CD4-positive, alpha-beta T cell treated with Interleukin-1 beta for 1 hour (primary cell): Measurements from ENCODE around the gene ACADL.

ENCODE experiments used
- DNase-seq, 2 donors: peaks; one replicate each; pipeline ENCODE4 v3.0.0-alpha.2; 2020 to 2022

ACADL gene

DNA sequence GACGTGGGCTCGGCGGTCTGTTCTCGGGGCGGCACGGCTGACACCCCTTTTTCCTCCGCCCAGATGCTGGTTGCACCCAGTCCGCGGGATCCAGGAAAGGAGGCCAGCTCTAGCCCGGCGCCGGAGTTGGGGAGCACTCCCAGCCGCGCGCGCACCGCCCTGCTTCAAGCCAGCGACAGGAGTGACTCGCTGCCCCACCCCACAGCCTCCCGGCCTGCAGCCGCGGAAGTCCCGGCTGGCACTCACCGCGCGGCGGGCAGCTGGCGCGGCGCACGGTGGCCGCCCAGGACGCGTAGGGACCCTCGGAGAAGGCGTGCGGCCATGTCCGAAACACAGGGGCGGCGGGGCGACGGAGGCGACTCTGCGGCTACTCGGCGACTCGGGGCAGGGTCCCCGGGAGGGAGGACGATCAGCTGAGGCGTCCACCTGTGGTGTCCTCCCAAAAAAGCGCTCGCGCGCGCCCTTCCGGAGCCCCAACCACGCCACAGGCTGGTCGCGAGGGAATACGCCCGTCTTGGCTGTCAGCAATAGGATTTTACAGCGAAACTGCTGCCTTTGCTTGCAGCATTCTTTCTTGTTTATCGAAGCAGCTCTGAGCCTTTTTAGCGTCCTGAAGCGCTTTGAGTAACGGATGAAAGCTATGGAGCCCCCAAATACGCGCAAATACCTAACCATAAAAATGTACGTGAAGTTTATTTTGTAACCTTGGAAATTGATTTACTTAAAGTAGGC lies at the start of gene ACADL:
TSS of gene ACADL (minus strand) at position 507 of the 732 bp plus-strand sequence. CDS start at position 323, 184 bp downstream.
- DNase-seq = no peak

DNA sequence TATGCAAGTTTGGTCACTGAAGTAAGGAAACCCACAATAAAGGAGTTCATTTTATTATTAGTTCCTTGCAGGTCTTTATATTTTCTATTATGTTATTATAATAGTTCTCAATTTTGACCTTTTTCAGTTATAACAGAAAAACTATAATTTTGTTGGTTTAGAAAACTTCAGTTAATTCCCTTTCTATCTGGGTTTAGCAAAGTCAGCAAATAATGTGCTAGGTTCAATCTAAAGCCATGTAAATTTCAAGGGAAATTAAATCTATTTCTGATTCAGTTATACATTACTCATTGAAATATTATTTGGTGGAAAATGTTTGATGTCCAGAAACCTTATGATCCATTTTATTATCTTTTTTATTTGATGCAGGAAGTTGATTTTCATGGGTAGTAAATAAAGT lies 46.1 kb upstream of the ACADL start:
- no peak for DNase-seq

DNA sequence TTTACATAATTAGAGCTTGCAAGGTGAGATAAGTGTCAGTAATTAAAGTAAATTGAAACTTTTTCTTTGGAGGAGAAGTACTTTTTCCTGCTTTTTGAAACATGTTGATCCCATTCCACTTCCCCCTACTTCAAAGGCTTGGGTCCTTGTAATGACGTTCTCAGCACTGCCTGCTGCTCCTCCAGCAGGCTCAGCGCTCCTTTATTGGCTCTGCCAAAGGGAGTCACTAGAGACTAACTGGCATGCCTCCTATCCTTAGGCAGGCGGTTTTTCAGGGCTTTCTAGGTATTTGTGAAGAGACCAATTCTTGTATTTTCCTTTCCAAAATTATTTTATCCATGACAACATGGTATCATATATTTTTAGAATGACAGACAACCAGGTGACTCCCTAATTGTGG lies 43.9 kb upstream of the ACADL start:
- no peak for DNase-seq

DNA sequence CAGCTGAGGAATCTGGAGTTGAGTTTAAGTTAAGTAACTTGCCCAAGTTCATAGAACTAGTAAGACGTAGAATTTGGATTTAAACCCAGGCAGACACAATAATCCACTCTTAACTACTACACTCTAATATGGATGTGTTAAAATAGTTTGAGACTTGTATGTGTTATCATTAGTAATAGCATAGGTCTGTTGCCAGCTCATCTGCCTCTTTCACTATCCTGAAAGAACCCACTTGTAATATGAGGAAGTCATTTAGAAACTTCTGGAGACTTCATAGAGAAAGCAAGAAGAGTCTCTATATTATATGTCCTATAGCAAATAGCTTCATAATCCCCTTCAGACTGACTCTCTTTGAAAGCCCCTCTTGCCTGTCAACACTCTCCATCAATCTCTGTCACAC lies 43.0 kb upstream of the ACADL start:
- DNase-seq = no peak

DNA sequence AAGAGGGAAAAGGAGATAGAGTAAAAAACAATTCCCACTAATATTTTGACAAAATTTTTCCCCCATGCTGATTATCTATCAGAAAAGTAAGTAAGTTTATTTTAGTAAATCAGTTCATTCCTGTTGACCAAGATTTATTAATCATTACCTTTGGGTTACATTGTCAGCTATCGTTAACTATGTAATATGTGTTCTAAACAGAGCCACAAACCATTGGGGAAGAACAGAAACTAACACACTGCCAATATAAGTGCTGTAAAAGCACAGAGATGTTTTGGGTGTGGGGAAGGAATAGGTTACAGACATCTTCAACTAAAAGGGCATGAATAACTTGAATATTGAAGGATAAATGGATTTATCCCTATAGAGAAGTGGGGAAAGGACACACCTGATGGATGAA lies 42.5 kb upstream of the ACADL start:
- DNase-seq = no peak

DNA sequence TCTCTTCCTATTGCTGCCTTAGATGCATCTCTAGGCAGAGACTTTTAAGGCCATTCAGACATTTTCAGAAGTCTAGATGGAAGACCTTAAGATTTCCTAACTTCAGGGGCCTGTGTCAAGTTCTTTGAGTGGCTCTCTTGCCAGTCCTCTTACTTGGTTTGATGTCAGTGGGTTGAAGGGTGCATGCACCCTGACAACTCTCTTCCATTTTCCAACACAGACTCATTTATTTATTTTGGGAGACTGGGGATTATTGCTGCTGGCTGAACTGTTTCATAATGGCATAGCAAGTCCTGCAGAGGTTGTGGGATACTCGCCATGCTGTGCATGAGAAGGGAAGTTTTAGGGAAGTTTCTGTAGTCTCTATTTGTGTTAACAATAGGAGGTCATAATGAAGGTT lies 39.0 kb upstream of the ACADL start:
- DNase-seq = no peak

DNA sequence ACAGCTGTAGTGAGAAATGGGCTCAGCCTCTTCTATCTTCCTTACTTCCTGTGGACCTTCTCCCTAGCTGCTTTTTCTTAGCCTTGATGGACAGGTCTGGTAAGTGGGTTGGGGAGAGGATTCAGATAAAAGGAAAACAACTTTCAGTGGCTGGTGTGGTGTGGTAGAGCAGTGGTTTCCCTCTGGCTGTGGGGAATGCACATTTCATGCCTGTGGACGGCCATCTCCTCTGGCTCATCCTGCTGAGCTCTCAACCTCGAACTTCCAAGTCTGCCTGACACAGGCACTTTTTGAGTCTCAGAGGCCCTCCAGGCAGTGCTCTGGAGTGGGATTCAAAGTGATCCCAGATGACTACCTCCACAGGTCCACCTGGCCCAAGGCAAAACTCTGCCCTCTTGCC lies 38.6 kb upstream of the ACADL start:
- DNase-seq = no peak

DNA sequence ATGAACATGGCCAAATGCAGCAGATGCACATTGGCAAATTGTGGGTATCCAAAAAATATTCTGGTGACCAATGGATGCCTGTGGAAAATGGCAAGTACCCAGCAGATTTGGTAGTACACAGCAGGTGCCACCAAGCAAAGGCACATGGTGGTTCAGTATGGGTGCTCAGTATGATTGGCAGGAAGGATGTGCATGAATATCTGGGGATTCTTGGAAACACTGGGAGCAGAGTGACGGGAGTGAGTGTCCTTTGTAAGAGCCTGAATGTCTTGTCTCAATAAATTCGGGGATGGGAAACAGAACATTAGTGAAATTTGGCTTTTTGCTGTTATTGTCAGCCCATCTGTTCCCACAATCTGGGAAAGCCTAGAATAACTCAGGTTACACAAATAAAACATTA lies 36.8 kb upstream of the ACADL start:
- no peak for DNase-seq

DNA sequence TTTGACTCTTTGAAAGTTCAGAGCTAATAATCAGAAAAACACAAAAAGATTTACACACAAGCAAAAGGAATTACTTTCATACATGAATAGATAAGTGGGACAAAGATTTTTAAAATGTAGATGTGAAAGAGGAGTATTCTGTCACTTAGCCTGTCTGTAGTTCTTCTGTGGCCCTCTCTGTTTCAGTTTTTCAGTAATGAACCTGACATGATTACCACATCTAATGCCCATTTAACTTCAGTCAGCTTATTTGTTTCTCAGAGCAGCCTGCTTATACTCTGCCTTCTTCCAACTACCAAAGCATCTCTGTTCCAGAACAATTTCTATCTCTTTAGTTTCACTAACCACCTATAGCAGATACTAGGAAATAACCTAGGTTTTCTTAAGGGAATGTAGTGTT lies 34.4 kb upstream of the ACADL start:
- DNase-seq = no peak

DNA sequence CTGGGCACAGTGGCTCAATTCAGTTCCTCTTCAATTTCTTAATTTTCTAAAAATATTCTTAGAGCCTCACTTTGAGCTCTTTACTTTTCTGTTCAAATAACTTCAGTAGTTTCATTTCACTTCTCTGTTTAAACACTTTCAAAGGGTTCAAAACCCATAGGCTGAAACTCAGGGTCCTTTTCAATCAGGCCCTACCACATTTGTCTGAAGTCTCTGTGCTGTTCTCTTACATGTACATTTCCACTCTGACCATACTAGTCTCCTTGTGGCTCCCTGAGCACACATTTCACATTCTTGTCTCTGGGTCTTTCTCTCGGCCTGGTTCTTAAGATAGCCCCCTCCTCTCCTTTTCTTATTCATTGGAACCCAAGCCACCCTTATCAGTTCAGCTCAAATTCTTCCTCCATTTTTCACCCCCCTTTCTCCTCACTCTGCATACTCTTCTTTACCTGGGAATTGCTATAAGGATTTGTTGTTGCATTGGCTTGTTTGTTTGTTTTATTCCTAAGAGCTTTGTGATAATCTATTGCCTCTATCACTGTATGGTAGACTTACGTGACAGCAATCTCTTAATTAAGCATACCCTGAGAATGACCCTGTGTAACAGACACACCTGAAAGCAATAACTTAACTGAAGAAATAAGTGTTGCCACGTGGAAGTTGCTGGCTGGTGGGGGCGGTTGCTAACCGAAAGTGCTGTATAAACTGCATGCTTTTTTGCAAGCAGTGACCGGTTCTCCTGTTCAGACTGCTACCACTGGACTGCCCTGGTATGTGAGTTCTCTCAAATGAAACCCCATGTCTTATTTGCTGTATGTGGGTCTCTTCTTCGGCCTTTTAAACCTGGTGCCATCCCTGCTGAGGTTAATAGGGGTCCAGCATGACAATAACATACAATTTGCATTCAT lies 27.7 kb upstream of the ACADL start:
- no peak for DNase-seq

DNA sequence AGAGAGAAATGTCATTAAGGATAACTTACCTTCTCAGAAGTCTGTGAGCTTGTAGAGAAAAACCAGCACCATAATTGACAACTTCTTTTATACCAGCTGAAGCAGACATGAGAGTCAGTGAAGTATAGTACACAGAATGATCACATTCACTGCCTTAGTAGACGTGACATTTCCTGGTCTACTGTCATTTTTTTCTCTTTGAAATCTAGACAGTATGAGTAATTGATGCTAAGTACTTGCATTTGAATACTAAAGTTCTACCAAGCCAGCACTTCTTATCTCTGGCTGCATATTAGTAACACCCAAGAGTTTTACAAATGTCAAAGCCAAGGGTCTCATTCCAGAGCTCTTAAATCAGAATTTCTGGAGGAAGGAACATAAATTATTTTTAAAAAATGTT lies 25.4 kb upstream of the ACADL start:
- DNase-seq = no peak

DNA sequence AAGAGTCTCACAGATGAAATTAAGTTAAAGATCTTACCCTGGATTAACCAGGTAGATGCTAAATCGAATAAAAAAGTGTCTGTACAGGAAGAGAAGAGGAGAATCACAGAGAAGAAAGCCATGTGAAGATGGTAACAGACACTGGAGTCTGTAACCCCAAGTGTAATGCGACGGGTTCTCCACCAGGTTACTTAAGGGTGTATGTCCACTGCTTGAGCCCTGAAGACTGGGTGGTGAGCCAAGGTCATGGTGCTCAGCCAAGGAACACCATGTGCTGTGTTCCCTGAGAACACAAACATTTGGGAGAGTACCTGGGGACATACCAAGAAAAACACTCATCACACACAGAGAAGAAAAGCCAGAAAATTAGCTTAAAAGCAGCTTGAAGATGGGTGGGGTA lies 8.2 kb upstream of the ACADL start:
- DNase-seq = no peak

DNA sequence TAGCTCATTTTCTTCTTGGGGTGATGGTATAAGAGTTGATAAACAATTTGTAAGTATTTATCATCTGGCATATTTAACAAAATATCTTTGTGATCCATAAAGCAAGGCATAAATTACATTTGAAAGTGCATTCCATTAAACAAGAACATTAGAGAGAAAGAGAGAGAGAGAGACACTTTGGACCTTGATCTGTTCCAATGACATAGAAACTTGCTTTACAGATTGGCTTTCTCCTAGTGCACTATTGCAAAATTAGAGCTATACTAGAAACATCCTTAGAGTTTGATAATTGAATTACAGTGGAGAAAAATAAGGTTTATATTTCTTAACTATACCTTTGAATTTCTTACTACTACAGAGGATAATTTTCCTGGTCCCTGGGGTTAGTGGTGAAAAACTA lies 5.7 kb upstream of the ACADL start:
- no peak for DNase-seq

DNA sequence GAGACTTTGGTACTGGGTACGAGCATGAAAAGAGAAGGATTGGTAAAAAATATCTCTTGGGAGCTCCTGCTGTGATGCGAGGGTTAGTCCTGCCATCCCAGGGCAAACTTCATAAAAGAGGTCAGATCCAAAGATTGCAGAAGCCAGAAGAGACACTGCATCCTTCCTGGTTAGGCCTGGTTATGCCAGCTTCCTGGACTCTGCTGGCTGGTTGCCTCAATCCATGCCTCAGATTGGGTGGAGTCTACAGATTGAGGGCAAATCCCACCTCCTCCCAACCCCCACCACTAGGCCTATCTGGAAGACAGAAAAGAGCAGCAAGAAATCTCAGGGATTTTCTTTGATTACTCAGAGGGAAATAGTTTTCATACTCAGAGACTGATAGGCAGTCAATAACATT lies 5.3 kb upstream of the ACADL start:
- DNase-seq = no peak

DNA sequence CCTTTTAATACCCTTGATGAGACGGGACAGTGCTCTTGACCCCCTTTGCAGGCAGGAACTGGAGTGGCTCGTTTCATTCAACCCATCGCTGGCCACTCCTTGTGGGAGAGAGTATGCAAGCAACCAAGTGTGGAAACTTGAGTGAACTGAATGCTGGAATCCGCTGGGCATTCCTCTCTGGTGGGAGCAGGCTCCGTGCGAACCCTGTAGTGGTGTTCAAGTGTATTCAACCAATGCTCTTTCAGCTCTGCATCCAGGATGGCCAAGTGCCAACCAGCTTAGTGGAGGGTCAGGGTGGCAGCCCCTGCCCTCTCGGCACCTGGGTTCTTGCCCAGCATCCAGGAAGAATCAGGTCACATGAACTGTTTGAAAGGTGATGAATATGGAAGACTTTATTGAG lies 3.3 kb upstream of the ACADL start:
- no peak for DNase-seq

DNA sequence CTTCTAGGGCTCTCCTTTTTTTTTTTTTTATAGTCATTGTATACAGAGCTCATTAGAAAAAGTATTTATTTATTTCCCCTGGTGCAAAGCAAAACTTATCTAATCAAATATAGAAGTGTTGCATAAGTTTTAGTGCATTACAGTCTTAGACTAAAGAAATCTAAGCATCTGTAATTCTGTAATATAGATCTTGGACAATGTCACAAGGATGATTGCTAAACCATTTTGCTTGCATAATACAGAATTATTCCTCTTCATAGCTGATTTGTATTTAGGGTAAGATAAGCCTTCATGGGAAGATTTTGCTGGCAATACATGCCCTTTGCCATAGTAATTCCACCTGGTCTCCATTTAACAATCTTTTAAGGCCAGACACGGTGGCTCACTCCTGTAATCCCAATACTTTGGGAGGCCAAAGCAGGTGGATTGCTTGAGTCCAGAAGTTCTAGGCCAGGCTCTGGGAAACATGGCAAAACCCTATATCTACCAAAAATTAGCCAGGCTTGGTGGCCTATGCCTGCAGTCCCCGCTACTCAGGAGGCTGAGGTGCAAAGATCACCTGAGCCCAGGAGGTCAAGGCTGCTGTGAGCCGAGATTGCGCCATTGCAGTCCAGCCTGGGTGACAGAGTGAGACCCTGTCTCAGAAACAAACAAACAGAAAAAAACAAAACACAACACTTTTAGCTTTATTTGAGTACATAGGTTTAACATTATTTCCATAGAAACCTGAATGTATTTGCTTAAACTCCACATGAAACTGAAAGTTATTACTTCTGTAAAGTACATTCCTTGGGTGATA lies 2.2 kb upstream of the ACADL start:
- no peak for DNase-seq

DNA sequence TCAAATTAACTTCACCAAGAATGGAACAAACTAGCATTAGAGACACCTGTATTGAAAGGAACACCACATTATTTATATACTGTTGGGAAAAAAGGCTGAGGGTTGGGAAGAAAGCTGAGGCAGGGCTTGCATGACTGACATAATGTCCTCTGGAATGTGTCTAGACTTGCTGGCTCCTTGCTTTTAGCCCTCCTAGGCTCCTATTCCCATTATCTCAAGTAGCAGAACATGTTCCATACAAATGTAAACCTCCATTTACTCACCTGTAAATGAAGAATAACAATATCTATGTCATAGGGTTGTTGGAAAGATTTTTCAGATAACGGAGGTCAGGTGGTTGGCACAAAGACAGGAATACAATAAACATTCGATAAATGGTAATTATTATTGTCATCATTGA lies 976 bp upstream of the ACADL start:
- no peak for DNase-seq

DNA sequence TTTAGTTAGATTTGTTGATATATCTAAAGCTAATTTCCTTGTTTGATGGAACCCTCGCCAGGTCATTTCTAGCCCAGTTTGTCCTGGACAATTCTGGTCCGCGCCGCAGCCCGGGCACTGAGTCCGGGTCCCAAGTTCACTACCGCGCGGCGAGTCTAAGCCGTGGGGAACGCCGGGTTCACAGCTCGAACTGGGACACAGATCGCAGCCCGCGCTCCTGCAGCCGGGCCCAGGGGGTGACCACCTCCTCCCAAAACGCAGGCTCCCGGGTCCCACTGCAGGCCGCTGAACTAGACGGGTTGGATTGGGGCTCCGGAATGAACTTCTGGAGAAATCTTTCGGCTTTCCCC lies 681 bp downstream of the ACADL start:
- DNase-seq = no peak

DNA sequence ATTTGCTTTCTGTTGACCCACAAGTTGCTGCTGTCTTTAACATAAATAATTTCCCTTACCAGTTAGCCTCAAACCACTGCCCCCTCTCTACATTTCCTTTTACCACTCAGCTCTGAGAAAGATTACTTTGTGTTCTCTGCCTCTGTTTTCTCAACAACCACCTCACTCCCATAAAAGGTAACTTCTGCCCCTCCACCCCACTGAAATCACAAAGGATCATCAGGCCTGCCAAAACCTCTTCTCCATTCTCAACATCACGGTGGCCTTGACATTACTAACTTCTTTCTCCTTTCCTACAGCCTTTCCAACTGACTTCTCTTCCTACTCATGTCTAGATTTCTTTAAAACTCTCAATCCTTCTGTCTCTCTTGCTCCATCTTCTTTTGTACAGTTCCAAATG lies 10.1 kb downstream of the ACADL start:
- DNase-seq = no peak

DNA sequence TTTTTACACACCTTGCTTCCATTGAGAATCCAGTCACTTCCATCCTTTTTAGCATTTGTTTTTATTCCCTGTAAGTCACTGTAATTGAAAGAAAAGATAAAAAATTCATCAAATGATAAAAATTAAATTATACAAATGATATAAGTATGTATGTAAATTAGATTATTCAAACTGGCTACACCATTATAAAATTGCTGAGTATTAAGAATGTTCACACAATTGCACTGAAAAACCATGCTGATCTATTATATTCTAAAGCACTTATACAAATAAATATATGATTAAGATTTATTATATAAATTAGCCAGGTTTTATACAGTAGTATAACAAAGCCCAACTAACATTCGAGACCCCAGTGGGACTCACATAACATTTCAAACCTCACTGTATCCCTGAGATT lies 15.1 kb downstream of the ACADL start:
- no peak for DNase-seq

DNA sequence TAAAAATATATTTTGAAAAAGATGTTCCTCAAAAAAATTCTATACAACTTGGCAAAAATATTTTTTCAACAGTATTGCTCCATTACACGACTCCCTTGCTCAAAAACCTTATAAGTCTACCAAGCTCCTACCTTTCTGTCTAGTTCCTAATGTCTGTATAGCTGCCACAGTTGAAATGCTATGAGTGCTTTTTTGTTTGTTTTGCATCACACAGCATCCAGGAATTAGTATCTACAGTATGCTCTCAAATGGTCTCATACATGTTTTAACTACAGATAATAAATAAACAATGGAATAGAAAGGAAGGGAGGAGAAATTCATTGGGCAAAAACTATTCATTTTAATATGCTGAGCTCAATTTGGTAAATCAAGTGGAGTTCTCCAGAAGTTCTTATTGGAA lies 17.3 kb downstream of the ACADL start:
- no peak for DNase-seq

DNA sequence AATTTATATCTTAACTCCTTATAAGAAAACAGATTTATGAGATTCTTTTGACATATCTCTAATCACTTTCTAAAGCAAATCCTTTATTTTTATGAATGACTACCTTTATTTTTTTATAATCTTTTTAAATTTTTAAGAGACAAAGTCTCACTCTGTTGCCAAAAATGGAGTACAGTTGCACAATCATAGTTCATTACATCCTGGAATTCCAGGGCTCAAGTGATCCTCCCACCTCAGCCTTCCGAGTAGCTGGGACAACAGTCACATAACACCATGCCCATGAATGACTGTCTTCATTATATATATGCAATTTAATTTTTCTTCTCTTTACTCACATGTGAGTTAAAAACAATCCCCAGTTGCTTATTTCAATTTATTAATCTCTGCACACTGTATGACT lies 21.7 kb downstream of the ACADL start:
- no peak for DNase-seq

DNA sequence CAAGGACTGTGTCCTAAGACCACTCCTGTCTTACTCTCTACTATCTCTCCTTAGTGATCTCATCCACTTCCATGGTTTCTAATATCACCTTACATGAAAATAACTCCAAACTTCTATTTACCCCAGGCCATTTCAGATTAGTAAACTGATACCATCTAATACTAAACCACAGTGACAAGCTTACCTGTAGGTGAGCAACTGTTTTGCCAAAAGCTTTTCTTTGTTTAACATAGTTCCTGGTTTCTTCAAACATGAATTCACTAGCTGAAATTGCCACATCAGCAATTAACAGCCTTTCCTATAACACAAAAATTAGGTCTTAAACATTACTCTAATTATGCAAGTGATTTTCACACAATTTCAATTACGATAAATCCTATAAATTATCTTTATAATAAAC lies 22.1 kb downstream of the ACADL start:
- no peak for DNase-seq

DNA sequence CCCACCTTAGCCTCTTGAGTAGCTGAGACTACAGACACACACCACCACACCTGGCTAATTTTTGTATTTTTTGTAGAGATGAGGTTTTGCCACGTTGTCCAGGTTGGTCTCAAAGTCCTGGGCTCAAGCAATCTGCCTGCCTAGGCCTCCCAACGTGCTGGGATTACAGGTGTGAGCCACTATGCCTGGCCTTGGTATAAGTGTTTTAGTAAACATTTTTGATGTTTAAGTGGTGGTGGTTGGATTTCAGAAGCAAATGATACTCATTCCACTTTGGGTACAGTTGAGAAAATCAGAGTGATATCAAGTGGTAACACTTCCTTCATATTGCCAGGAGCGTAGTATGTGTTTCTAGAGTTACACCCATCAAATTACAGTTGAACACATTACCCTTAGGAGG lies 25.4 kb downstream of the ACADL start:
- no peak for DNase-seq
